ENCODE results near the gene IL1F10. TPM values are rescaled to one million over a fixed set of nuclear protein-coding genes. Genes with fewer than 3 reads are reported as not detected.

IL1F10 gene, protein sequence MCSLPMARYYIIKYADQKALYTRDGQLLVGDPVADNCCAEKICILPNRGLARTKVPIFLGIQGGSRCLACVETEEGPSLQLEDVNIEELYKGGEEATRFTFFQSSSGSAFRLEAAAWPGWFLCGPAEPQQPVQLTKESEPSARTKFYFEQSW
- not detected in 2 replicates for total RNA-seq

DNA sequence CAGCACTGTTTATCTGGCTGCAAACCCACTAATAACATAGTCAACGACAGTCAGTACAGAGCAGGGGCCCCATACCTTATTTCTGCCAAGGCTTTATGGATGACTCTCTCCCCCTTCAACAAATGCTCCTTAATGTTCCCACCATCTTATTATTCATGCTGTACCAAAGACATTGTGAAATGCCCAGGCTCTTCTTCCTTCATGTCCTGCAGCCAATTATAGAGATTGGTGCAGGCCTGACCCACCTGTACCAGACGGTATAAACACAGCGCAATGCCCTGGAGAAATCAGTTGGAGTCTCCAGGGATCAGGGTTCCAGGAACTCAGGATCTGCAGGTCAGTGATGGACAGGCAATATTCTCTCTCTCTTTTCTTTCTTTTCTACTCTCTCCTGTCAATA, at the start of gene IL1F10:
Gene IL1F10 (plus strand): TSS at position 290 of the 400 bp plus-strand sequence. CDS start 4,769 bp downstream, outside the sequence.

GRCh38 chr2:113052396-113052917, 15.3 kb upstream of the IL1F10 start, which contains the start of gene IL36B:
Gene IL36B, minus strand, starts transcription at chr2:113052867.

DNA sequence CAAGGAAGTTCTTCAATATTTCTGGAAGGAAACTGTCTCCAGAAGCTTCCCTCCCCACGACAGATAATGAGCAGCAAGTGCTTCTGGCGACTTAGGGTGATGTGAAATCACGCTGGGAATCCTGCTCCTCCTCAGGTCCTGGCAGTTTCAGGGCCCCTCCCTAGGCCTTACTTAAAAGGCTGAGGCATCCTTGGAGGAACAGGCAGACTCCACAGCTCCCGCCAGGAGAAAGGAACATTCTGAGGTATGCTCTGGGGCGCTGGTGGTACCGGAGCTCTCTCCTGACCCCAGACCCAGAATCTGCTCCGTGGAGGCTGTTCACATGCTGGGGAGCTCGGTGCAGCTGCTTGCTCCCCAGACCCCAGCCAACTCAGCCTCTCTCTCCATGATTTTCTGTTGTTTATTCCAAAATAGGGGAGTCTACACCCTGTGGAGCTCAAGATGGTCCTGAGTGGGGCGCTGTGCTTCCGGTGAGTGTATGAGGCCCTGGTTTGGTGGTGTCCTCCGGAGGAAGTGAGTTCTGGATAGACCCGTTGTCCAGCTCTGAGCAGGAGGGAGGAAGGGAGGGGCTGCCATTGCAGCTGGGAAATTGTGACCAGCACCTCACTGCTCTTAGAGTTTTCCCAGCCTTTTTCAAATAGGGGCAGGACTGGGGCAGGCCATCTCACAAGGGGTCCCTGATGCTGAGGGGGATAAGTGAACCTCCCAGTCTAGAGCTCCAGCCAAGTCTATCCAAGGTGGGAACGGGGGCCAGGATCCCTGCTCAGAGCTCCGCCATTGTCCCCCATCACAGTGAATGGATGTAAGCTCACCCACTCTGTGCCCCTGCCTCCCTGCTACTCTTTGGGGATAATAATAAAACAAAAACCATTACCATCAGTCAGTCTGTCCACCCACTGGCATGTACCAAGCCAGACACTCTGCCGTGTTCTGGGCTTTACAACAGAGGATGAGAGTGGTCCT, 8.5 kb upstream of the IL1F10 start, which contains the start of gene IL36RN:
Gene IL36RN (plus strand): TSS at position 201 of the 963 bp plus-strand sequence. CDS start 241 bp downstream, at position 442.

Small RNA genes lying within 50 kb of the gene (small RNA-seq; reads per million reads assigned to genes)
- not detected for gene RNU6-1180P (ENCODE audit: low replicate concordance)

Other genes starting within 250 kb of the IL1F10 start
- gene IL1B, start 231.2 kb upstream of the IL1F10 start, total RNA-seq, result 183 and 305 TPM in 2 replicates
- gene IL37, start 156.8 kb upstream of the IL1F10 start, total RNA-seq, result 0.29 TPM in 1 of 2 replicates, not detected in the other
- gene IL36G, start 90.0 kb upstream of the IL1F10 start, total RNA-seq, result not detected in 2 replicates
- gene IL36A, start 62.5 kb upstream of the IL1F10 start, total RNA-seq, result not detected in 2 replicates
- gene IL36B, start 15.1 kb upstream of the IL1F10 start, total RNA-seq, result 0.14 TPM in 1 of 2 replicates, not detected in the other
- gene IL36RN, start 8.8 kb upstream of the IL1F10 start, total RNA-seq, result under 0.01 TPM in 1 of 2 replicates, not detected in the other
- 0.14 TPM in 1 of 2 replicates, not detected in the other for gene IL1RN, start 59.6 kb downstream of the IL1F10 start, total RNA-seq
- 0.66 and 1.1 TPM in 2 replicates for gene PSD4, start 106.0 kb downstream of the IL1F10 start, total RNA-seq
- 2.9 and 3.1 TPM in 2 replicates for gene PAX8, start 211.0 kb downstream of the IL1F10 start, total RNA-seq